A172 (cell line): ENCODE measurements around the gene WFDC2. TPM values are rescaled to one million over a fixed set of nuclear protein-coding genes. Genes with fewer than 3 reads are reported as not detected.

Source experiments
- DNase-seq: peaks from one replicate; pipeline ENCODE4 v3.0.0-alpha.2; 2015; ENCODE audit warnings: low spot score
- total RNA-seq: library from RNA; depleted of rRNA; stranded (reverse); fragments of >200 nt; shearing (Covaris generic); gene quantifications from 2 replicates; pipeline ENCODE4 v1.2.3, GENCODE V29; 2014; rRNA removed

Gene WFDC2
- total RNA-seq, 1 experiment from 2014 or later, result not detected

- no peak for DNase-seq
These were observed 28.5 kb downstream of the WFDC2 start for GRCh38 chr20:45497971-45498494.

- DNase-seq, result no peak
These were observed 30.5 kb downstream of the WFDC2 start for GRCh38 chr20:45500022-45500421.

- no peak for DNase-seq
These were observed 32.0 kb downstream of the WFDC2 start for GRCh38 chr20:45501600-45501999.

- no peak for DNase-seq
These were observed 33.0 kb downstream of the WFDC2 start for GRCh38 chr20:45502561-45502960.

GRCh38 chr20:45503403-45503802 is 33.9 kb downstream of the WFDC2 start:
- no peak for DNase-seq

GRCh38 chr20:45506398-45506797 is 36.8 kb downstream of the WFDC2 start:
- DNase-seq, result no peak

GRCh38 chr20:45507011-45507820 is 37.7 kb downstream of the WFDC2 start:
- peak; percentile 67 for DNase-seq

GRCh38 chr20:45508068-45508886 is 38.7 kb downstream of the WFDC2 start:
- DNase-seq, result no peak

- DNase-seq, result no peak
These were observed 39.5 kb downstream of the WFDC2 start for GRCh38 chr20:45509091-45509490.

- no peak for DNase-seq
These were observed 40.8 kb downstream of the WFDC2 start for GRCh38 chr20:45510242-45510862.

GRCh38 chr20:45515147-45515913 is 45.8 kb downstream of the WFDC2 start, which contains the start of gene SPINT3:
Gene SPINT3, minus strand, starts transcription at chr20:45515622. Its CDS starts 14 bp downstream, at chr20:45515608.
- DNase-seq, result no peak

GRCh38 chr20:45518282-45518681 is 48.7 kb downstream of the WFDC2 start:
- DNase-seq, result peak; percentile 38

- no peak for DNase-seq
These were observed 54.3 kb downstream of the WFDC2 start for GRCh38 chr20:45523821-45524220.

GRCh38 chr20:45527294-45527693 is 57.7 kb downstream of the WFDC2 start:
- DNase-seq, result no peak

Other genes with a start within 250 kb of the WFDC2 start
- gene SEMG2, start 248.4 kb upstream of the WFDC2 start, total RNA-seq, result not detected in 2 replicates
- 0.33 TPM in 1 of 2 replicates, not detected in the other for gene SLPI, start 215.2 kb upstream of the WFDC2 start, total RNA-seq
- gene RBPJL, start 162.9 kb upstream of the WFDC2 start, total RNA-seq, result not detected in 2 replicates
- gene MATN4, start 161.5 kb upstream of the WFDC2 start, total RNA-seq, result not detected in 2 replicates
- 42.4 and 43.9 TPM in 2 replicates for gene SDC4, start 121.3 kb upstream of the WFDC2 start, total RNA-seq
- 14.5 and 18.6 TPM in 2 replicates for gene SYS1, start 106.6 kb upstream of the WFDC2 start, total RNA-seq
- gene TP53TG5, start 91.4 kb upstream of the WFDC2 start, total RNA-seq, result not detected in 2 replicates
- 1.7 and 7.0 TPM in 2 replicates for gene DBNDD2, start 61.5 kb upstream of the WFDC2 start, total RNA-seq
- gene PIGT, start 53.6 kb upstream of the WFDC2 start, total RNA-seq, result 78.8 and 86.0 TPM in 2 replicates
- gene SPINT3, start 45.9 kb downstream of the WFDC2 start, total RNA-seq, result not detected in 2 replicates
- not detected in 2 replicates for gene WFDC6, start 69.7 kb downstream of the WFDC2 start, total RNA-seq
- gene EPPIN, start 77.6 kb downstream of the WFDC2 start, total RNA-seq, result not detected in 2 replicates
- gene WFDC8, start 109.5 kb downstream of the WFDC2 start, total RNA-seq, result not detected in 2 replicates
- gene WFDC10A, start 160.0 kb downstream of the WFDC2 start, total RNA-seq, result not detected in 2 replicates
- not detected in 2 replicates for gene WFDC9, start 161.5 kb downstream of the WFDC2 start, total RNA-seq
- not detected in 2 replicates for gene WFDC11, start 200.5 kb downstream of the WFDC2 start, total RNA-seq
- not detected in 2 replicates for gene WFDC13, start 232.3 kb downstream of the WFDC2 start, total RNA-seq
- 0.98 TPM in 1 of 2 replicates, not detected in the other for gene WFDC10B, start 235.3 kb downstream of the WFDC2 start, total RNA-seq